HEK293 (cell line): ENCODE measurements around the gene CDH23.

ENCODE experiments used
- CTCF ChIA-PET: fragments of 350-600 bp; formaldehyde crosslinking; extraction: SDS; loops from one replicate; lab custom pipeline; 2021; ENCODE audit warnings: antibody characterized with exemption; lab: Yijun Ruan, JAX
- POLR2A ChIA-PET: fragments of 300-600 bp; formaldehyde crosslinking; extraction: SDS; loops from one replicate; lab custom pipeline; 2020; ENCODE audit warnings: antibody characterized with exemption, inconsistent platforms; lab: Yijun Ruan, JAX
- H3K27ac ChIP-seq: fragments of 200-500 bp; sonication (Bioruptor generic); 2 replicates; pipeline ENCODE4 v1.5.1; 2014; ENCODE audit warnings: low read depth, low read length, control low read depth, inconsistent platforms; ENCODE audit errors: extremely low read depth
- H3K36me3 ChIP-seq, 2 experiments: fragments of 200-500 bp in 1 of 2; sonication (Bioruptor generic) in 1 of 2; 1 replicate in 1 of 2; 2 replicates in 1 of 2; pipeline ENCODE4 v1.5.1; 2014 to 2017; ENCODE audit warnings: inconsistent platforms in 2 of 2, low read length in 2 of 2; ENCODE audit not compliant: control insufficient read depth in 2 of 2, insufficient read depth in 1 of 2
- H3K4me1 ChIP-seq: fragments of 200-500 bp; sonication (Bioruptor generic); 2 replicates; pipeline ENCODE4 v1.5.1; 2014; ENCODE audit warnings: mild to moderate bottlenecking, low read length, inconsistent platforms; ENCODE audit not compliant: control insufficient read depth, insufficient read depth
- H3K4me3 ChIP-seq: 2 replicates; pipeline ENCODE4 v1.5.1; 2011; ENCODE audit warnings: low read depth, mild to moderate bottlenecking, control low read depth, low read length, moderate library complexity
- H3K9me3 ChIP-seq: fragments of 200-500 bp; sonication (Bioruptor generic); 2 replicates; pipeline ENCODE4 v1.5.1; 2014; ENCODE audit warnings: low read depth, low read length, inconsistent platforms; ENCODE audit not compliant: control insufficient read depth, insufficient read depth
- GLI4 ChIP-seq: fragments of 450-650 bp; formaldehyde crosslinking; IDR thresholded peaks from 2 replicates; pipeline ENCODE4 v1.5.1; 2016; ENCODE audit warnings: missing biosample characterization, missing genetic modification characterization
- KLF8 ChIP-seq: fragments of 450-650 bp; formaldehyde crosslinking; IDR thresholded peaks from 2 replicates; pipeline ENCODE4 v1.5.1; 2016; ENCODE audit warnings: missing biosample characterization, missing genetic modification characterization
- SCRT1 ChIP-seq: fragments of 450-650 bp; formaldehyde crosslinking; IDR thresholded peaks from 2 replicates; pipeline ENCODE4 v1.5.1; 2016; ENCODE audit warnings: missing biosample characterization, missing genetic modification characterization, borderline replicate concordance
- ZNF157 ChIP-seq: fragments of 450-650 bp; formaldehyde crosslinking; IDR thresholded peaks from 2 replicates; pipeline ENCODE4 v1.5.1; 2016; ENCODE audit warnings: missing biosample characterization, missing genetic modification characterization
- ZNF175 ChIP-seq: fragments of 450-650 bp; formaldehyde crosslinking; IDR thresholded peaks from 2 replicates; pipeline ENCODE4 v1.5.1; 2016; ENCODE audit warnings: missing biosample characterization, missing genetic modification characterization
- ZNF214 ChIP-seq: fragments of 450-650 bp; formaldehyde crosslinking; IDR thresholded peaks from 2 replicates; pipeline ENCODE4 v1.5.1; 2017; ENCODE audit warnings: missing biosample characterization, mild to moderate bottlenecking, missing genetic modification characterization, borderline replicate concordance
- ZNF274 ChIP-seq, 2 experiments: fragments of 200-500 bp in 1 of 2; fragments of 450-650 bp in 1 of 2; sonication (Bioruptor generic) in 1 of 2; formaldehyde crosslinking in 1 of 2; IDR thresholded peaks; 2 replicates each; pipeline versions ENCODE4 v1.5.1 to v1.6.1; 2014 to 2016; ENCODE audit warnings: borderline replicate concordance in 1 of 2, inconsistent platforms in 1 of 2, low read length in 1 of 2, missing biosample characterization in 1 of 2, missing genetic modification characterization in 1 of 2
- ZNF292 ChIP-seq: fragments of 450-650 bp; formaldehyde crosslinking; IDR thresholded peaks from 2 replicates; pipeline ENCODE4 v1.5.1; 2016; ENCODE audit warnings: low read depth, missing biosample characterization, missing genetic modification characterization, borderline replicate concordance
- ZNF311 ChIP-seq: fragments of 450-650 bp; formaldehyde crosslinking; IDR thresholded peaks from 2 replicates; pipeline ENCODE4 v1.5.1; 2017; ENCODE audit warnings: missing biosample characterization, missing genetic modification characterization, borderline replicate concordance
- ZNF335 ChIP-seq: fragments of 450-650 bp; formaldehyde crosslinking; conservative IDR thresholded peaks from 2 replicates; pipeline ENCODE4 v1.5.1; 2016; ENCODE audit warnings: missing biosample characterization, missing genetic modification characterization
- ZNF626 ChIP-seq: fragments of 450-650 bp; sonication (Bioruptor Pico); formaldehyde crosslinking; IDR thresholded peaks from 2 replicates; pipeline ENCODE4 v1.5.1; 2018; ENCODE audit warnings: missing biosample characterization, missing genetic modification characterization, inconsistent platforms
- ZNF701 ChIP-seq: fragments of 450-650 bp; formaldehyde crosslinking; IDR thresholded peaks from 2 replicates; pipeline ENCODE4 v1.5.1; 2016; ENCODE audit warnings: missing biosample characterization, missing genetic modification characterization
- ZNF707 ChIP-seq: fragments of 450-650 bp; formaldehyde crosslinking; IDR thresholded peaks from 2 replicates; pipeline ENCODE4 v1.5.1; 2016; ENCODE audit warnings: missing biosample characterization, missing genetic modification characterization
- ZXDB ChIP-seq: fragments of 450-650 bp; formaldehyde crosslinking; IDR thresholded peaks from 2 replicates; pipeline ENCODE4 v1.5.1; 2016; ENCODE audit warnings: missing biosample characterization, missing genetic modification characterization
- TF ChIP-seq, protein P1 (sequence below): fragments of 450-650 bp; IDR thresholded peaks from 2 replicates; pipeline ENCODE4 v1.5.1; 2018; ENCODE audit warnings: missing biosample characterization, mild to moderate bottlenecking, missing genetic modification characterization
- TF ChIP-seq, protein P2 (sequence below): fragments of 450-650 bp; formaldehyde crosslinking; IDR thresholded peaks from 2 replicates; pipeline ENCODE4 v1.5.1; 2016; ENCODE audit warnings: missing biosample characterization, missing genetic modification characterization, low read depth
- TF ChIP-seq, protein P3 (sequence below): fragments of 450-650 bp; formaldehyde crosslinking; IDR thresholded peaks from 2 replicates; pipeline ENCODE4 v1.5.1; 2016; ENCODE audit warnings: missing biosample characterization, missing genetic modification characterization
- TF ChIP-seq, protein P4 (sequence below): fragments of 450-650 bp; formaldehyde crosslinking; IDR thresholded peaks from 2 replicates; pipeline ENCODE4 v1.5.1; 2016; ENCODE audit warnings: missing biosample characterization, missing genetic modification characterization

Gene CDH23

DNA sequence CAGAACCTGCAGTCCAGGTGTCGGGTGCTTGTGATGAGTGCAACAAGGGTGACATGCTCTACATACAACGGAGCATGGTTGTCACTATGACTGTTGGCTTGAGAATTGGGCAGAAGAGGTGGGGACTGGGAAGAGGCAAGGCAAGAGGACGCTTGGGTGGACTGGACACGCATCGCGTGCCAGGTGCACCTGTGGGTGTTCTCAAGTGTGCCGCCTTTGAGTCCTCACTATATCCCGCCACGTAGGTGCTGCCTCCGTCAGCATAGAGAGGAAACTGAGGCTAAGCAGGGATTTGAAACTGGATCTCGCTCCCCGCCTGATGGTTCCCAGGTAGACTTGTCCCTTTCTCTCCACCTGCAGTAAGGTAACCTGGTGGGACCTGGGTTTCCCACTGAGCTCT is 27.2 kb downstream of the CDH23 start (continued):
- no peak for TF ChIP-seq ZNF292 (tag by site-specific recombination)
- no peak for TF ChIP-seq ZNF175
- TF ChIP-seq ZNF707 (tag by site-specific recombination): no peak
- TF ChIP-seq ZNF311 (tag by site-specific recombination): no peak
- TF ChIP-seq, protein P1, sequence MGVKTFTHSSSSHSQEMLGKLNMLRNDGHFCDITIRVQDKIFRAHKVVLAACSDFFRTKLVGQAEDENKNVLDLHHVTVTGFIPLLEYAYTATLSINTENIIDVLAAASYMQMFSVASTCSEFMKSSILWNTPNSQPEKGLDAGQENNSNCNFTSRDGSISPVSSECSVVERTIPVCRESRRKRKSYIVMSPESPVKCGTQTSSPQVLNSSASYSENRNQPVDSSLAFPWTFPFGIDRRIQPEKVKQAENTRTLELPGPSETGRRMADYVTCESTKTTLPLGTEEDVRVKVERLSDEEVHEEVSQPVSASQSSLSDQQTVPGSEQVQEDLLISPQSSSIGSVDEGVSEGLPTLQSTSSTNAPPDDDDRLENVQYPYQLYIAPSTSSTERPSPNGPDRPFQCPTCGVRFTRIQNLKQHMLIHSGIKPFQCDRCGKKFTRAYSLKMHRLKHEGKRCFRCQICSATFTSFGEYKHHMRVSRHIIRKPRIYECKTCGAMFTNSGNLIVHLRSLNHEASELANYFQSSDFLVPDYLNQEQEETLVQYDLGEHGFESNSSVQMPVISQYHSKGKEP (tag by site-specific recombination): no peak
- no peak for TF ChIP-seq ZNF214 (tag by site-specific recombination)
- TF ChIP-seq ZNF626 (tag by site-specific recombination): no peak
- TF ChIP-seq KLF8 (tag by site-specific recombination): no peak

DNA sequence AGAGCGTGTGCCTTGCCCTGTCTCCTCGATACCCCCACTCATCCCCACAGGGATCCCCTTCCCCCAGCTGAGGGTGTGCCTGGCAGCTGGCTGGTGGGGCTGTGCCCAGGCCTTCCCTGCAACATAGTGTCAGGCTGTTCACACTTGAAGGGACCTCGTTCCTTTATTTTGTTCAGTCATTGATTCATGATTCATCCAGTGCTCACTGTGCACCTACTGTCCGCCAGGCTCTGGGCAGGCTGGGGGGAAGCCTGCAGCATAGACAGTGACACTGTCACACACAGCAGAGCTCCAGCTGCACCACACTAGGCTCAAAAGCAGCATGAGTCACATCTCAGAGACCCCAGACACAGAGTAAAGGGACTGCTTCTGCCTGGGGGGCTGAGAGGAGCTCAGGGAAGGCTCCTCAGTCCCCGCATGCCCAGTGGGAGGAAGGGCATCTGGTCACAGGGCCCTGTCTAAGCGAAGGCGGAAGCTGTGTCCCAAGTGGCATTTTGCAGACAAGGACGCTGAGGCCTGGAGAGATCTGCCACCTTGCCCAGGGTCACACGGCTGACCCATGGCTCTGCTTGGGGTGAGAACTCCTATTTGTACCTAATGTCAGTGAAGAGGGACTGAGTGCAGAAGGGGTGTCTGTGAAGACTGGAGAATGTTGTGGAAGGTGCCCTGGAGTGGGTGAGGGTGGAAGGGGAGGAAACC is 27.9 kb downstream of the CDH23 start:
- TF ChIP-seq ZNF157 (tag by site-specific recombination): no peak
- no peak for TF ChIP-seq ZNF701 (tag by site-specific recombination)
- TF ChIP-seq, protein P2, sequence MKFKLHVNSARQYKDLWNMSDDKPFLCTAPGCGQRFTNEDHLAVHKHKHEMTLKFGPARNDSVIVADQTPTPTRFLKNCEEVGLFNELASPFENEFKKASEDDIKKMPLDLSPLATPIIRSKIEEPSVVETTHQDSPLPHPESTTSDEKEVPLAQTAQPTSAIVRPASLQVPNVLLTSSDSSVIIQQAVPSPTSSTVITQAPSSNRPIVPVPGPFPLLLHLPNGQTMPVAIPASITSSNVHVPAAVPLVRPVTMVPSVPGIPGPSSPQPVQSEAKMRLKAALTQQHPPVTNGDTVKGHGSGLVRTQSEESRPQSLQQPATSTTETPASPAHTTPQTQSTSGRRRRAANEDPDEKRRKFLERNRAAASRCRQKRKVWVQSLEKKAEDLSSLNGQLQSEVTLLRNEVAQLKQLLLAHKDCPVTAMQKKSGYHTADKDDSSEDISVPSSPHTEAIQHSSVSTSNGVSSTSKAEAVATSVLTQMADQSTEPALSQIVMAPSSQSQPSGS: no peak
- TF ChIP-seq SCRT1: no peak
- TF ChIP-seq ZNF335 (tag by site-specific recombination): no peak
- TF ChIP-seq ZNF175: no peak
- no peak for TF ChIP-seq ZXDB (tag by site-specific recombination)
- TF ChIP-seq, protein P3, sequence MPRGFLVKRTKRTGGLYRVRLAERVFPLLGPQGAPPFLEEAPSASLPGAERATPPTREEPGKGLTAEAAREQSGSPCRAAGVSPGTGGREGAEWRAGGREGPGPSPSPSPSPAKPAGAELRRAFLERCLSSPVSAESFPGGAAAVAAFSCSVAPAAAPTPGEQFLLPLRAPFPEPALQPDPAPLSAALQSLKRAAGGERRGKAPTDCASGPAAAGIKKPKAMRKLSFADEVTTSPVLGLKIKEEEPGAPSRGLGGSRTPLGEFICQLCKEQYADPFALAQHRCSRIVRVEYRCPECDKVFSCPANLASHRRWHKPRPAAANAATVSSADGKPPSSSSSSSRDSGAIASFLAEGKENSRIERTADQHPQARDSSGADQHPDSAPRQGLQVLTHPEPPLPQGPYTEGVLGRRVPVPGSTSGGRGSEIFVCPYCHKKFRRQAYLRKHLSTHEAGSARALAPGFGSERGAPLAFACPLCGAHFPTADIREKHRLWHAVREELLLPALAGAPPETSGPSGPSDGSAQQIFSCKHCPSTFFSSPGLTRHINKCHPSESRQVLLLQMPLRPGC (tag by site-specific recombination): no peak
- TF ChIP-seq, protein P4, sequence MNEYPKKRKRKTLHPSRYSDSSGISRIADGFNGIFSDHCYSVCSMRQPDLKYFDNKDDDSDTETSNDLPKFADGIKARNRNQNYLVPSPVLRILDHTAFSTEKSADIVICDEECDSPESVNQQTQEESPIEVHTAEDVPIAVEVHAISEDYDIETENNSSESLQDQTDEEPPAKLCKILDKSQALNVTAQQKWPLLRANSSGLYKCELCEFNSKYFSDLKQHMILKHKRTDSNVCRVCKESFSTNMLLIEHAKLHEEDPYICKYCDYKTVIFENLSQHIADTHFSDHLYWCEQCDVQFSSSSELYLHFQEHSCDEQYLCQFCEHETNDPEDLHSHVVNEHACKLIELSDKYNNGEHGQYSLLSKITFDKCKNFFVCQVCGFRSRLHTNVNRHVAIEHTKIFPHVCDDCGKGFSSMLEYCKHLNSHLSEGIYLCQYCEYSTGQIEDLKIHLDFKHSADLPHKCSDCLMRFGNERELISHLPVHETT (tag by site-specific recombination): no peak
- TF ChIP-seq ZNF274 (IDR thresholded peaks at IDR 0.05; ENCODE audit: low read length): no peak
- TF ChIP-seq ZNF274 (tag by site-specific recombination; IDR thresholded peaks at IDR 0.05; ENCODE audit: borderline replicate concordance): no peak
- TF ChIP-seq GLI4 (tag by site-specific recombination): no peak
- H3K4me1 ChIP-seq: no peaks in the 10 kb centered on the region
- no peaks in the 10 kb centered on the region for H3K36me3 ChIP-seq
- CTCF ChIA-PET: interaction anchor here (0.8 kb wide), 1 partner anchor 110 kb away, joined by 3 read pairs; no protein-coding TSS in a partner anchor
- no peak overlapping the region for H3K4me3 ChIP-seq
- no peaks in the 10 kb centered on the region for H3K9me3 ChIP-seq
- H3K27ac ChIP-seq: no peak overlapping the region
- POLR2A ChIA-PET: no interaction called here
